AG04450 (cell line): ENCODE results near the gene NXPH4. TPM values are rescaled to one million over a fixed set of nuclear protein-coding genes. Genes with fewer than 3 reads are reported as not detected.

ENCODE experiments used
- CTCF ChIA-PET: fragments of 300-600, 350-600 bp; formaldehyde crosslinking; extraction: SDS; loops from one replicate; lab custom pipeline; 2022; ENCODE audit warnings: antibody characterized with exemption, inconsistent platforms; lab: Charles Lee
- POLR2A ChIA-PET: fragments of 350-600 bp; formaldehyde crosslinking; extraction: SDS; loops from one replicate; lab custom pipeline; 2021; ENCODE audit warnings: antibody characterized with exemption, inconsistent platforms; lab: Yijun Ruan, JAX
- DNase-seq: peaks from one replicate; pipeline ENCODE4 v3.0.0-alpha.2; 2011; ENCODE audit warnings: low read depth, low spot score
- H3K27ac ChIP-seq: one replicate; pipeline ENCODE4 v1.5.1; 2012; ENCODE audit warnings: low read depth, low read length, control low read depth
- H3K27me3 ChIP-seq: one replicate; pipeline ENCODE4 v1.6.0; 2012; ENCODE audit warnings: low read length; ENCODE audit not compliant: control insufficient read depth, insufficient read depth
- H3K4me3 ChIP-seq: 2 replicates; pipeline ENCODE4 v1.5.1; 2011; ENCODE audit warnings: mild to moderate bottlenecking, low read depth, low read length, control low read depth
- H3K9me3 ChIP-seq: 2 replicates; pipeline ENCODE4 v1.5.1; 2012; ENCODE audit warnings: low read length; ENCODE audit not compliant: control insufficient read depth, insufficient read depth
- CTCF ChIP-seq: IDR thresholded peaks from 2 replicates; pipeline ENCODE4 v1.5.1; 2011; ENCODE audit warnings: low read depth, low read length, control low read depth, inconsistent platforms
- polyA plus RNA-seq: library from polyadenylated mRNA; depleted of rRNA; stranded (reverse); fragments of >200 nt; gene quantifications from 2 replicates; pipeline ENCODE4 v1.2.3, GENCODE V29; 2011

The NXPH4 gene
- polyA plus RNA-seq, 1 experiment, result 0.79 TPM

GRCh38 chr12:57210926-57211692 is 5.5 kb upstream of the NXPH4 start:
- Histone ChIP-seq H3K27ac (no peak overlapping the region), H3K9me3 (no peaks in the 10 kb centered on the region; the same call in 1 of the 2 replicates), H3K27me3 (peaks cover 17% of the 10 kb centered on the region), H3K4me3 (no peak overlapping the region)
- no peak for TF ChIP-seq CTCF
- POLR2A ChIA-PET, result interaction anchor here (1.0 kb wide), 1 partner anchor 19 kb away, joined by 3 read pairs; the partner anchor contains the start of gene SHMT2
- DNase-seq, result no peak
- CTCF ChIA-PET, result interaction anchor here (0.6 to 1.0 kb wide), 2 partner anchors 28 to 91 kb away, joined by 3 read pairs; no protein-coding TSS in a partner anchor

- ChIA-PET POLR2A (interaction anchor here (0.7 to 4.7 kb wide), 3 partner anchors 18 to 28 kb away, joined by 3 to 24 read pairs (median 3); partner anchors contain the start of gene SHMT2), CTCF (interaction anchor here (2.2 to 7.0 kb wide), 2 partner anchors 29 to 88 kb away, joined by 5 to 161 read pairs; a partner anchor contains a TSS)
- H3K27ac ChIP-seq, result no peak overlapping the region
- peaks cover 18% of the 10 kb centered on the region for H3K27me3 ChIP-seq
- no peak overlapping the region for H3K4me3 ChIP-seq
- no peak for TF ChIP-seq CTCF
- H3K9me3 ChIP-seq, result no peaks in the 10 kb centered on the region; the same call in 1 of the 2 replicates
- no peak for DNase-seq
Measured at GRCh38 chr12:57211791-57212700, 4.5 kb upstream of the NXPH4 start.

GRCh38 chr12:57212701-57213057 is 3.9 kb upstream of the NXPH4 start:
- Histone ChIP-seq H3K27ac (peak overlapping the region; percentile 11), H3K9me3 (no peaks in the 10 kb centered on the region; the same call in 1 of the 2 replicates), H3K27me3 (peaks cover 23% of the 10 kb centered on the region), H3K4me3 (no peak overlapping the region)
- CTCF ChIA-PET, result interaction anchor here (1.6 to 7.0 kb wide), 5 partner anchors 18 to 246 kb away, joined by 4 to 161 read pairs (median 7); partner anchors contain the start of genes GLI1 and SHMT2
- POLR2A ChIA-PET, result interaction anchor here (0.6 to 4.7 kb wide), 5 partner anchors 17 to 102 kb away, joined by 3 to 24 read pairs (median 6); partner anchors contain the start of genes SHMT2 and STAT6
- no peak for DNase-seq
- TF ChIP-seq CTCF, result no peak

- H3K27me3 ChIP-seq, result peaks cover 28% of the 10 kb centered on the region
- peak overlapping the region; percentile 11 for H3K27ac ChIP-seq
- ChIA-PET CTCF (interaction anchor here (0.7 to 7.0 kb wide), 16 partner anchors 10 to 250 kb away, joined by 3 to 161 read pairs (median 5); partner anchors contain the start of genes GLI1 and SHMT2), POLR2A (interaction anchor here (0.6 to 4.7 kb wide), 8 partner anchors 17 to 121 kb away, joined by 3 to 24 read pairs (median 4); partner anchors contain the start of genes SHMT2 and STAT6)
- peak; percentile 65 for DNase-seq
- no peak overlapping the region for H3K4me3 ChIP-seq
- H3K9me3 ChIP-seq, result no peaks in the 10 kb centered on the region; the same call in 1 of the 2 replicates
- peak; percentile 96 for TF ChIP-seq CTCF
Measured at GRCh38 chr12:57213058-57213715, 3.4 kb upstream of the NXPH4 start.
